Central memory CD8-positive, alpha-beta T cell (primary cell): ENCODE data around the gene LPCAT1.
"Not testable (repeated sequence)": the region's sequence is repeated elsewhere in the genome, so short reads cannot be mapped to it uniquely, and the experiment has no call there.

Experiments
- ATAC-seq: fragments of 150-1000 bp; cut with Tn5 transposase; replicated peaks from 2 replicates; pipeline ENCODE4 v1.10.0; 2022; ENCODE audit warnings: mild to moderate bottlenecking, moderate FRiP score, moderate number of reproducible peaks; ENCODE audit not compliant: poor library complexity, severe bottlenecking; ENCODE audit errors: extremely low read depth
- DNase-seq, 2 donors: peaks; one replicate each; pipeline ENCODE4 v3.0.0; 2021; ENCODE audit warnings: low spot score in 2 of 2
- H3K27ac Mint-ChIP-seq: one replicate; pipeline ENCODE4 v1.8.0; 2022; ENCODE audit warnings: low read depth, mild to moderate bottlenecking, moderate library complexity, mixed read lengths
- H3K27me3 Mint-ChIP-seq: one replicate; pipeline ENCODE4 v1.8.0; 2022; ENCODE audit warnings: mixed read lengths
- H3K36me3 Mint-ChIP-seq: one replicate; pipeline ENCODE4 v1.8.0; 2022; ENCODE audit warnings: mild to moderate bottlenecking, moderate library complexity, mixed read lengths; ENCODE audit not compliant: insufficient read depth
- H3K4me1 Mint-ChIP-seq: one replicate; pipeline ENCODE4 v1.8.0; 2022; ENCODE audit warnings: mixed read lengths
- H3K4me3 Mint-ChIP-seq: one replicate; pipeline ENCODE4 v1.8.0; 2022; ENCODE audit warnings: mild to moderate bottlenecking, moderate library complexity, mixed read lengths
- H3K9me3 Mint-ChIP-seq: one replicate; pipeline ENCODE4 v1.8.0; 2022; ENCODE audit warnings: mixed read lengths

Gene LPCAT1

GRCh38 chr5:1431021-1431811 lies 92.5 kb downstream of the LPCAT1 start:
- Mint-ChIP-seq H3K27me3 (no peaks in the 10 kb centered on the region), H3K27ac (no peak overlapping the region), H3K36me3 (peaks cover 2% of the 10 kb centered on the region), H3K4me1 (no peaks in the 10 kb centered on the region), H3K4me3 (no peak overlapping the region), H3K9me3 (peaks cover 28% of the 10 kb centered on the region)
- DNase-seq: no peak
- no peak for ATAC-seq

- Mint-ChIP-seq H3K36me3 (peaks cover 3% of the 10 kb centered on the region), H3K9me3 (peaks cover 28% of the 10 kb centered on the region), H3K4me3 (no peak overlapping the region), H3K27me3 (peaks cover under 1% of the 10 kb centered on the region), H3K27ac (no peak overlapping the region), H3K4me1 (no peaks in the 10 kb centered on the region)
- DNase-seq: no peak
- ATAC-seq: no peak
These were observed 93.5 kb downstream of the LPCAT1 start for GRCh38 chr5:1430121-1430795.

GRCh38 chr5:1429496-1429895 lies 94.3 kb downstream of the LPCAT1 start:
- DNase-seq: no peak
- Mint-ChIP-seq H3K4me3 (no peak overlapping the region), H3K9me3 (peaks cover 28% of the 10 kb centered on the region), H3K27ac (no peak overlapping the region), H3K4me1 (no peaks in the 10 kb centered on the region), H3K27me3 (peaks cover 8% of the 10 kb centered on the region), H3K36me3 (peaks cover 3% of the 10 kb centered on the region)
- no peak for ATAC-seq

- no peak overlapping the region for H3K4me3 Mint-ChIP-seq
- H3K9me3 Mint-ChIP-seq: peaks cover 28% of the 10 kb centered on the region
- H3K4me1 Mint-ChIP-seq: no peaks in the 10 kb centered on the region
- DNase-seq (no peak), ATAC-seq (no peak)
- peaks cover 3% of the 10 kb centered on the region for H3K36me3 Mint-ChIP-seq
- no peak overlapping the region for H3K27ac Mint-ChIP-seq
- peaks cover 13% of the 10 kb centered on the region for H3K27me3 Mint-ChIP-seq
These were observed 94.7 kb downstream of the LPCAT1 start for GRCh38 chr5:1429066-1429465.

- ATAC-seq (no peak), DNase-seq (no peak)
- H3K9me3 Mint-ChIP-seq: peaks cover 28% of the 10 kb centered on the region
- peaks cover 3% of the 10 kb centered on the region for H3K36me3 Mint-ChIP-seq
- no peak overlapping the region for H3K27ac Mint-ChIP-seq
- H3K4me1 Mint-ChIP-seq: no peaks in the 10 kb centered on the region
- peaks cover 14% of the 10 kb centered on the region for H3K27me3 Mint-ChIP-seq
- H3K4me3 Mint-ChIP-seq: no peak overlapping the region
These were observed 95.7 kb downstream of the LPCAT1 start for GRCh38 chr5:1428107-1428506.

- peaks cover 3% of the 10 kb centered on the region for H3K36me3 Mint-ChIP-seq
- peaks cover 14% of the 10 kb centered on the region for H3K27me3 Mint-ChIP-seq
These were observed 99.0 kb downstream of the LPCAT1 start for GRCh38 chr5:1424716-1425115.

GRCh38 chr5:1423901-1424603 lies 99.7 kb downstream of the LPCAT1 start:
- no peak for ATAC-seq
- Mint-ChIP-seq H3K36me3 (peaks cover 3% of the 10 kb centered on the region), H3K4me1 (no peaks in the 10 kb centered on the region), H3K9me3 (peaks cover 20% of the 10 kb centered on the region), H3K27ac (no peak overlapping the region), H3K27me3 (peaks cover 14% of the 10 kb centered on the region), H3K4me3 (no peak overlapping the region)
- DNase-seq: no peak

More at GRCh38 chr5:1424716-1425115, 99.0 kb downstream of the LPCAT1 start:
- ATAC-seq (no peak), DNase-seq (no peak)
- Mint-ChIP-seq H3K4me1 (no peaks in the 10 kb centered on the region), H3K27ac (no peak overlapping the region), H3K9me3 (peaks cover 23% of the 10 kb centered on the region), H3K4me3 (no peak overlapping the region)

- H3K4me1 Mint-ChIP-seq, H3K27ac Mint-ChIP-seq, H3K4me3 Mint-ChIP-seq, ATAC-seq, DNase-seq, H3K36me3 Mint-ChIP-seq: not testable (repeated sequence)
- Mint-ChIP-seq H3K9me3 (peaks cover 15% of the 10 kb centered on the region), H3K27me3 (peaks cover 14% of the 10 kb centered on the region)
These were observed 101.2 kb downstream of the LPCAT1 start for GRCh38 chr5:1422522-1422921.

GRCh38 chr5:1421521-1422341 lies 102.0 kb downstream of the LPCAT1 start:
- DNase-seq (no peak), ATAC-seq (no peak)
- Mint-ChIP-seq H3K27ac (no peak overlapping the region), H3K36me3 (peaks cover 1% of the 10 kb centered on the region), H3K27me3 (peaks cover 14% of the 10 kb centered on the region), H3K4me3 (no peak overlapping the region), H3K4me1 (no peaks in the 10 kb centered on the region), H3K9me3 (peaks cover 11% of the 10 kb centered on the region)

GRCh38 chr5:1420211-1421195 lies 103.3 kb downstream of the LPCAT1 start:
- H3K36me3 Mint-ChIP-seq: peaks cover 1% of the 10 kb centered on the region
- H3K4me3 Mint-ChIP-seq: no peak overlapping the region
- peaks cover 14% of the 10 kb centered on the region for H3K27me3 Mint-ChIP-seq
- peaks cover 6% of the 10 kb centered on the region for H3K9me3 Mint-ChIP-seq
- ATAC-seq: no peak
- peak overlapping the region; percentile 56 for H3K27ac Mint-ChIP-seq
- H3K4me1 Mint-ChIP-seq: no peaks in the 10 kb centered on the region
- DNase-seq: no peak

- Mint-ChIP-seq H3K9me3 (peaks cover 6% of the 10 kb centered on the region), H3K27me3 (peaks cover 8% of the 10 kb centered on the region), H3K27ac (peak overlapping the region; percentile 56), H3K4me3 (no peak overlapping the region), H3K36me3 (no peaks in the 10 kb centered on the region), H3K4me1 (no peaks in the 10 kb centered on the region)
- no peak for ATAC-seq
- no peak for DNase-seq
These were observed 104.1 kb downstream of the LPCAT1 start for GRCh38 chr5:1419476-1420210.
